GM23338 (cell line): ENCODE data around the gene OSER1. TPM values are rescaled to one million over a fixed set of nuclear protein-coding genes. Genes with fewer than 3 reads are reported as not detected.

Source experiments
- ATAC-seq: fragments of 200-7000 bp; cut with Tn5 transposase; 3 replicates; pipeline ENCODE4 v1.9.1; 2020
- DNase-seq: peaks from one replicate; pipeline ENCODE4 v3.0.0-alpha.2; 2015; ENCODE audit warnings: low spot score
- H2AFZ ChIP-seq: fragments of 200-600 bp; sonication (generic); 2 replicates; pipeline ENCODE4 v1.8.0; 2016; ENCODE audit warnings: antibody characterized with exemption, mild to moderate bottlenecking, moderate library complexity
- H3F3A ChIP-seq: fragments of 200-600 bp; sonication (generic); replicated peaks from 2 replicates; pipeline ENCODE4 v1.8.0; 2017; ENCODE audit warnings: antibody characterized with exemption, mixed run types, low read depth
- H3K27ac ChIP-seq: fragments of 200-600 bp; sonication (generic); 2 replicates; pipeline ENCODE4 v1.6.1; 2016; ENCODE audit warnings: low read depth
- H3K27me3 ChIP-seq: fragments of 200-600 bp; sonication (generic); 2 replicates; pipeline ENCODE4 v1.8.0; 2016; ENCODE audit warnings: mild to moderate bottlenecking, mixed run types, moderate library complexity; ENCODE audit not compliant: insufficient read depth
- H3K36me3 ChIP-seq: fragments of 200-600 bp; sonication (generic); 2 replicates; pipeline ENCODE4 v1.8.0; 2016; ENCODE audit warnings: mild to moderate bottlenecking; ENCODE audit not compliant: insufficient read depth
- H3K4me1 ChIP-seq: fragments of 200-600 bp; sonication (generic); 2 replicates; pipeline ENCODE4 v1.8.0; 2016; ENCODE audit warnings: mild to moderate bottlenecking, moderate library complexity; ENCODE audit not compliant: insufficient read depth
- H3K4me2 ChIP-seq: fragments of 200-600 bp; sonication (generic); 2 replicates; pipeline ENCODE4 v1.7.1; 2017; ENCODE audit warnings: mixed run types
- H3K4me3 ChIP-seq: fragments of 200-600 bp; sonication (generic); 2 replicates; pipeline ENCODE4 v1.6.1; 2016; ENCODE audit warnings: mixed run types
- H3K79me2 ChIP-seq: fragments of 200-600 bp; sonication (generic); replicated peaks from 2 replicates; pipeline ENCODE4 v1.8.0; 2017; ENCODE audit warnings: mild to moderate bottlenecking; ENCODE audit not compliant: insufficient read depth
- H3K9me2 ChIP-seq: fragments of 200-600 bp; sonication (generic); 2 replicates; pipeline ENCODE4 v1.8.0; 2017; ENCODE audit not compliant: insufficient read depth
- H4K20me1 ChIP-seq: fragments of 200-600 bp; sonication (generic); replicated peaks from 2 replicates; pipeline ENCODE4 v1.8.0; 2017; ENCODE audit warnings: mild to moderate bottlenecking; ENCODE audit not compliant: insufficient read depth
- H3K27ac Mint-ChIP-seq: 2 replicates; pipeline ENCODE4 v1.8.0; 2020; ENCODE audit warnings: inconsistent platforms, mild to moderate bottlenecking, moderate library complexity, mixed read lengths
- H3K27me3 Mint-ChIP-seq: 3 replicates; pipeline ENCODE4 v1.8.0; 2022; ENCODE audit warnings: low read depth, mild to moderate bottlenecking, moderate library complexity, mixed read lengths, inconsistent platforms; ENCODE audit not compliant: insufficient read depth, poor library complexity
- H3K36me3 Mint-ChIP-seq: 3 replicates; pipeline ENCODE4 v1.8.0; 2021; ENCODE audit warnings: low read depth, mild to moderate bottlenecking, inconsistent platforms, moderate library complexity, mixed read lengths
- H3K4me1 Mint-ChIP-seq: 3 replicates; pipeline ENCODE4 v1.8.0; 2020; ENCODE audit warnings: mild to moderate bottlenecking, inconsistent platforms, mixed read lengths
- H3K4me3 Mint-ChIP-seq: 3 replicates; pipeline ENCODE4 v1.8.0; 2021; ENCODE audit warnings: moderate library complexity, mild to moderate bottlenecking, inconsistent platforms, mixed read lengths
- H3K9me3 Mint-ChIP-seq: 3 replicates; pipeline ENCODE4 v1.8.0; 2020; ENCODE audit warnings: moderate library complexity, mild to moderate bottlenecking, inconsistent platforms, mixed read lengths
- CREB1 ChIP-seq: fragments of 250-450 bp; sonication (Bioruptor Pico); IDR thresholded peaks from 2 replicates; pipeline ENCODE4 v1.5.0; 2020; ENCODE audit warnings: low read depth, mild to moderate bottlenecking, moderate library complexity
- JUNB ChIP-seq: IDR thresholded peaks from one replicate; pipeline ENCODE4 v1.6.1; 2016; ENCODE audit warnings: antibody characterized with exemption; ENCODE audit not compliant: unreplicated experiment
- NANOG ChIP-seq: IDR thresholded peaks from 2 replicates; pipeline ENCODE4 v1.6.1; 2016; ENCODE audit warnings: antibody characterized with exemption, borderline replicate concordance
- POLR2AphosphoS5 ChIP-seq: IDR thresholded peaks from 2 replicates; pipeline ENCODE4 v1.6.1; 2016; ENCODE audit warnings: antibody characterized with exemption, low read depth
- STAT1 ChIP-seq: IDR thresholded peaks from one replicate; pipeline ENCODE4 v1.6.1; 2016; ENCODE audit warnings: antibody characterized with exemption; ENCODE audit not compliant: unreplicated experiment
- polyA plus RNA-seq: library from polyadenylated mRNA; unstranded; fragments of >200 nt; fragmentation: Nextera tagmentation; extraction: Ambion mirVana; gene quantifications from 2 replicates; pipeline ENCODE4 v1.2.1, GENCODE V29; 2016
- total RNA-seq: library from RNA; depleted of rRNA; stranded (reverse); fragments of >200 nt; shearing (Covaris generic); gene quantifications from 2 replicates; pipeline ENCODE4 v1.2.3, GENCODE V29; 2014
- TF ChIP-seq, protein P1 (sequence below): IDR thresholded peaks from one replicate; pipeline ENCODE4 v1.6.1; 2018; ENCODE audit warnings: antibody characterized with exemption; ENCODE audit not compliant: unreplicated experiment
- TF ChIP-seq, protein P2 (sequence below), 2 experiments: fragments of 200-600 bp in 1 of 2; sonication (generic) in 1 of 2; conservative IDR thresholded peaks; 2 replicates each; pipeline versions ENCODE4 v1.5.1 to v1.6.1; 2016 to 2017; ENCODE audit warnings: antibody characterized with exemption in 2 of 2, low read depth in 2 of 2, mild to moderate bottlenecking in 2 of 2, moderate library complexity in 1 of 2
- TF ChIP-seq, protein P3 (sequence below): fragments of 250-450 bp; sonication (Bioruptor Pico); IDR thresholded peaks from 2 replicates; pipeline ENCODE4 v1.5.0; 2020; ENCODE audit warnings: mild to moderate bottlenecking, moderate library complexity
- TF ChIP-seq, protein P4 (sequence below): IDR thresholded peaks from 2 replicates; pipeline ENCODE4 v1.6.1; 2016; ENCODE audit warnings: antibody characterized with exemption

OSER1 gene
- total and polyA plus RNA-seq, 2 experiments from 2014 or later: 25.2 to 31.1 TPM

DNA sequence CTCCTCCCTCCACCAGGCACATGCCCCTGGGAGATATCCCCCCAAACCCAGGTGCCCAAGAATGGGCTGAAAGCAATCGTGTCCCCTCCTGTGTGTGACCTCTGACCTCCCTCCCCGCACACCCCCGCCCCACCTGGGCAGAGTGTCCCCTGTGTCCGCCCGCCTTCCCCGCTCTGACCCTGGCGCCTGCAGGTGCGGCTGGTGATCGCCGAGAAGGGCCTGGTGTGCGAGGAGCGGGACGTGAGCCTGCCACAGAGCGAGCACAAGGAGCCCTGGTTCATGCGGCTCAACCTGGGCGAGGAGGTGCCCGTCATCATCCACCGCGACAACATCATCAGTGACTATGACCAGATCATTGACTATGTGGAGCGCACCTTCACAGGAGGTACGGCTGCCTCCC is 46.4 kb upstream of the OSER1 start (continued):
- TF ChIP-seq, protein P1, sequence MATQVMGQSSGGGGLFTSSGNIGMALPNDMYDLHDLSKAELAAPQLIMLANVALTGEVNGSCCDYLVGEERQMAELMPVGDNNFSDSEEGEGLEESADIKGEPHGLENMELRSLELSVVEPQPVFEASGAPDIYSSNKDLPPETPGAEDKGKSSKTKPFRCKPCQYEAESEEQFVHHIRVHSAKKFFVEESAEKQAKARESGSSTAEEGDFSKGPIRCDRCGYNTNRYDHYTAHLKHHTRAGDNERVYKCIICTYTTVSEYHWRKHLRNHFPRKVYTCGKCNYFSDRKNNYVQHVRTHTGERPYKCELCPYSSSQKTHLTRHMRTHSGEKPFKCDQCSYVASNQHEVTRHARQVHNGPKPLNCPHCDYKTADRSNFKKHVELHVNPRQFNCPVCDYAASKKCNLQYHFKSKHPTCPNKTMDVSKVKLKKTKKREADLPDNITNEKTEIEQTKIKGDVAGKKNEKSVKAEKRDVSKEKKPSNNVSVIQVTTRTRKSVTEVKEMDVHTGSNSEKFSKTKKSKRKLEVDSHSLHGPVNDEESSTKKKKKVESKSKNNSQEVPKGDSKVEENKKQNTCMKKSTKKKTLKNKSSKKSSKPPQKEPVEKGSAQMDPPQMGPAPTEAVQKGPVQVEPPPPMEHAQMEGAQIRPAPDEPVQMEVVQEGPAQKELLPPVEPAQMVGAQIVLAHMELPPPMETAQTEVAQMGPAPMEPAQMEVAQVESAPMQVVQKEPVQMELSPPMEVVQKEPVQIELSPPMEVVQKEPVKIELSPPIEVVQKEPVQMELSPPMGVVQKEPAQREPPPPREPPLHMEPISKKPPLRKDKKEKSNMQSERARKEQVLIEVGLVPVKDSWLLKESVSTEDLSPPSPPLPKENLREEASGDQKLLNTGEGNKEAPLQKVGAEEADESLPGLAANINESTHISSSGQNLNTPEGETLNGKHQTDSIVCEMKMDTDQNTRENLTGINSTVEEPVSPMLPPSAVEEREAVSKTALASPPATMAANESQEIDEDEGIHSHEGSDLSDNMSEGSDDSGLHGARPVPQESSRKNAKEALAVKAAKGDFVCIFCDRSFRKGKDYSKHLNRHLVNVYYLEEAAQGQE: no peak
- TF ChIP-seq STAT1: no peak
- TF ChIP-seq, protein P2, sequence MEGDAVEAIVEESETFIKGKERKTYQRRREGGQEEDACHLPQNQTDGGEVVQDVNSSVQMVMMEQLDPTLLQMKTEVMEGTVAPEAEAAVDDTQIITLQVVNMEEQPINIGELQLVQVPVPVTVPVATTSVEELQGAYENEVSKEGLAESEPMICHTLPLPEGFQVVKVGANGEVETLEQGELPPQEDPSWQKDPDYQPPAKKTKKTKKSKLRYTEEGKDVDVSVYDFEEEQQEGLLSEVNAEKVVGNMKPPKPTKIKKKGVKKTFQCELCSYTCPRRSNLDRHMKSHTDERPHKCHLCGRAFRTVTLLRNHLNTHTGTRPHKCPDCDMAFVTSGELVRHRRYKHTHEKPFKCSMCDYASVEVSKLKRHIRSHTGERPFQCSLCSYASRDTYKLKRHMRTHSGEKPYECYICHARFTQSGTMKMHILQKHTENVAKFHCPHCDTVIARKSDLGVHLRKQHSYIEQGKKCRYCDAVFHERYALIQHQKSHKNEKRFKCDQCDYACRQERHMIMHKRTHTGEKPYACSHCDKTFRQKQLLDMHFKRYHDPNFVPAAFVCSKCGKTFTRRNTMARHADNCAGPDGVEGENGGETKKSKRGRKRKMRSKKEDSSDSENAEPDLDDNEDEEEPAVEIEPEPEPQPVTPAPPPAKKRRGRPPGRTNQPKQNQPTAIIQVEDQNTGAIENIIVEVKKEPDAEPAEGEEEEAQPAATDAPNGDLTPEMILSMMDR (conservative IDR thresholded peaks at IDR 0.05; ENCODE audit: low read depth in 2 of 2): no peak
- no peak for TF ChIP-seq CREB1 (CRISPR knock-in tag)
- no peak for TF ChIP-seq POLR2AphosphoS5
- no peak for TF ChIP-seq NANOG
- TF ChIP-seq JUNB: no peak

DNA sequence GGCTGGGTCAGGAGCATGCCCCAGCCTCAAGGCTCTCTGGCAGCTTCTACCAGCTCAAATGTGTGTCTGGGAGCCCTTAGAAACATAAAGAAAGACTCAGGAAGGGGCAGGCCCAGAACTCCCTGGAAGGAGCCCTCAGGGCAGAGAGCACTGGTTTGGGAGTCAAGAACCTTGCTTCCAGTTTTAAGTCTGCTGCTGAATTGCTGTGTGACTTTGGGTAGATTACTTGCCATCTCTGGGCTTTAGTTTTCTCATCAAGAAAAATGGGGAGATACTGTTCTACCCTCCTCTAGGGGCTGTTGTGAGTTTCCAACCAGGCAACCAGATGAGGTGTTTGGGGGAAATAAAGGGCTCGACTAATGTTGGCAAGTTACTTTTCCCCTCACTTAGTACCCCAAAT is 45.4 kb upstream of the OSER1 start:
- Mint-ChIP-seq H3K9me3 (no peaks in the 10 kb centered on the region), H3K4me3 (no peak overlapping the region), H3K27me3 (peaks cover 6% of the 10 kb centered on the region), H3K36me3 (no peaks in the 10 kb centered on the region; the same call in 2 of the 3 replicates), H3K27ac (no peak overlapping the region), H3K4me1 (peaks cover 13% of the 10 kb centered on the region)
- no peak overlapping the region for H3K27ac ChIP-seq
- no peaks in the 10 kb centered on the region for H3K27me3 ChIP-seq
- no peaks in the 10 kb centered on the region for H3K36me3 ChIP-seq
- H2AFZ ChIP-seq: no peak overlapping the region
- H3K79me2 ChIP-seq: no peaks in the 10 kb centered on the region
- H3K9me2 ChIP-seq: no peaks in the 10 kb centered on the region
- no peak overlapping the region for H3K4me2 ChIP-seq
- H4K20me1 ChIP-seq: no peaks in the 10 kb centered on the region
- no peaks in the 10 kb centered on the region for H3K4me1 ChIP-seq
- no peak for ATAC-seq
- H3K4me3 ChIP-seq: no peak overlapping the region
- no peaks in the 10 kb centered on the region for H3F3A ChIP-seq
- no peak for DNase-seq
- TF ChIP-seq POLR2AphosphoS5 (no peak), JUNB (no peak), STAT1 (no peak)
- TF ChIP-seq, protein P3, sequence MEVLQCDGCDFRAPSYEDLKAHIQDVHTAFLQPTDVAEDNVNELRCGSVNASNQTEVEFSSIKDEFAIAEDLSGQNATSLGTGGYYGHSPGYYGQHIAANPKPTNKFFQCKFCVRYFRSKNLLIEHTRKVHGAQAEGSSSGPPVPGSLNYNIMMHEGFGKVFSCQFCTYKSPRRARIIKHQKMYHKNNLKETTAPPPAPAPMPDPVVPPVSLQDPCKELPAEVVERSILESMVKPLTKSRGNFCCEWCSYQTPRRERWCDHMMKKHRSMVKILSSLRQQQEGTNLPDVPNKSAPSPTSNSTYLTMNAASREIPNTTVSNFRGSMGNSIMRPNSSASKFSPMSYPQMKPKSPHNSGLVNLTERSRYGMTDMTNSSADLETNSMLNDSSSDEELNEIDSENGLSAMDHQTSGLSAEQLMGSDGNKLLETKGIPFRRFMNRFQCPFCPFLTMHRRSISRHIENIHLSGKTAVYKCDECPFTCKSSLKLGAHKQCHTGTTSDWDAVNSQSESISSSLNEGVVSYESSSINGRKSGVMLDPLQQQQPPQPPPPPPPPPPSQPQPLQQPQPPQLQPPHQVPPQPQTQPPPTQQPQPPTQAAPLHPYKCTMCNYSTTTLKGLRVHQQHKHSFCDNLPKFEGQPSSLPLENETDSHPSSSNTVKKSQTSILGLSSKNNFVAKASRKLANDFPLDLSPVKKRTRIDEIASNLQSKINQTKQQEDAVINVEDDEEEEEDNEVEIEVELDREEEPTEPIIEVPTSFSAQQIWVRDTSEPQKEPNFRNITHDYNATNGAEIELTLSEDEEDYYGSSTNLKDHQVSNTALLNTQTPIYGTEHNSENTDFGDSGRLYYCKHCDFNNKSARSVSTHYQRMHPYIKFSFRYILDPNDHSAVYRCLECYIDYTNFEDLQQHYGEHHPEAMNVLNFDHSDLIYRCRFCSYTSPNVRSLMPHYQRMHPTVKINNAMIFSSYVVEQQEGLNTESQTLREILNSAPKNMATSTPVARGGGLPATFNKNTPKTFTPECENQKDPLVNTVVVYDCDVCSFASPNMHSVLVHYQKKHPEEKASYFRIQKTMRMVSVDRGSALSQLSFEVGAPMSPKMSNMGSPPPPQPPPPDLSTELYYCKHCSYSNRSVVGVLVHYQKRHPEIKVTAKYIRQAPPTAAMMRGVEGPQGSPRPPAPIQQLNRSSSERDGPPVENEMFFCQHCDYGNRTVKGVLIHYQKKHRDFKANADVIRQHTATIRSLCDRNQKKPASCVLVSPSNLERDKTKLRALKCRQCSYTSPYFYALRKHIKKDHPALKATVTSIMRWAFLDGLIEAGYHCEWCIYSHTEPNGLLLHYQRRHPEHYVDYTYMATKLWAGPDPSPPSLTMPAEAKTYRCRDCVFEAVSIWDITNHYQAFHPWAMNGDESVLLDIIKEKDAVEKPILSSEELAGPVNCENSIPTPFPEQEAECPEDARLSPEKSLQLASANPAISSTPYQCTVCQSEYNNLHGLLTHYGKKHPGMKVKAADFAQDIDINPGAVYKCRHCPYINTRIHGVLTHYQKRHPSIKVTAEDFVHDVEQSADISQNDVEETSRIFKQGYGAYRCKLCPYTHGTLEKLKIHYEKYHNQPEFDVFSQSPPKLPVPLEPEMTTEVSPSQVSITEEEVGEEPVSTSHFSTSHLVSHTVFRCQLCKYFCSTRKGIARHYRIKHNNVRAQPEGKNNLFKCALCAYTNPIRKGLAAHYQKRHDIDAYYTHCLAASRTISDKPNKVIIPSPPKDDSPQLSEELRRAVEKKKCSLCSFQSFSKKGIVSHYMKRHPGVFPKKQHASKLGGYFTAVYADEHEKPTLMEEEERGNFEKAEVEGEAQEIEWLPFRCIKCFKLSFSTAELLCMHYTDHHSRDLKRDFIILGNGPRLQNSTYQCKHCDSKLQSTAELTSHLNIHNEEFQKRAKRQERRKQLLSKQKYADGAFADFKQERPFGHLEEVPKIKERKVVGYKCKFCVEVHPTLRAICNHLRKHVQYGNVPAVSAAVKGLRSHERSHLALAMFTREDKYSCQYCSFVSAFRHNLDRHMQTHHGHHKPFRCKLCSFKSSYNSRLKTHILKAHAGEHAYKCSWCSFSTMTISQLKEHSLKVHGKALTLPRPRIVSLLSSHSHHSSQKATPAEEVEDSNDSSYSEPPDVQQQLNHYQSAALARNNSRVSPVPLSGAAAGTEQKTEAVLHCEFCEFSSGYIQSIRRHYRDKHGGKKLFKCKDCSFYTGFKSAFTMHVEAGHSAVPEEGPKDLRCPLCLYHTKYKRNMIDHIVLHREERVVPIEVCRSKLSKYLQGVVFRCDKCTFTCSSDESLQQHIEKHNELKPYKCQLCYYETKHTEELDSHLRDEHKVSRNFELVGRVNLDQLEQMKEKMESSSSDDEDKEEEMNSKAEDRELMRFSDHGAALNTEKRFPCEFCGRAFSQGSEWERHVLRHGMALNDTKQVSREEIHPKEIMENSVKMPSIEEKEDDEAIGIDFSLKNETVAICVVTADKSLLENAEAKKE: no peak
- TF ChIP-seq, protein P4, sequence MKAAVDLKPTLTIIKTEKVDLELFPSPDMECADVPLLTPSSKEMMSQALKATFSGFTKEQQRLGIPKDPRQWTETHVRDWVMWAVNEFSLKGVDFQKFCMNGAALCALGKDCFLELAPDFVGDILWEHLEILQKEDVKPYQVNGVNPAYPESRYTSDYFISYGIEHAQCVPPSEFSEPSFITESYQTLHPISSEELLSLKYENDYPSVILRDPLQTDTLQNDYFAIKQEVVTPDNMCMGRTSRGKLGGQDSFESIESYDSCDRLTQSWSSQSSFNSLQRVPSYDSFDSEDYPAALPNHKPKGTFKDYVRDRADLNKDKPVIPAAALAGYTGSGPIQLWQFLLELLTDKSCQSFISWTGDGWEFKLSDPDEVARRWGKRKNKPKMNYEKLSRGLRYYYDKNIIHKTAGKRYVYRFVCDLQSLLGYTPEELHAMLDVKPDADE: no peak
- TF ChIP-seq, protein P1: no peak
